A673 (cell line): Measurements from ENCODE around the gene SYT7. TPM values are rescaled to one million over a fixed set of nuclear protein-coding genes. Genes with fewer than 3 reads are reported as not detected.

Experiments used
- BruUV-seq: library from RNA; stranded (reverse); fragments of 400-500 nt; replicated peaks from 2 replicates; lab custom pipeline; 2021; lab: Mats Ljungman, UMichigan
- CTCF ChIA-PET: fragments of 300-600 bp; sonication (Branson Sonifier 250); formaldehyde crosslinking; loops from one replicate; lab custom pipeline; 2022; ENCODE audit warnings: antibody characterized with exemption; lab: Charles Lee
- POLR2A ChIA-PET: fragments of 300-600 bp; sonication (Branson Sonifier 250); formaldehyde crosslinking; loops from one replicate; lab custom pipeline; 2022; ENCODE audit warnings: antibody characterized with exemption; ENCODE audit not compliant: low non-redundant PET; lab: Charles Lee
- DNase-seq: peaks from one replicate; pipeline ENCODE4 v3.0.0-alpha.2; 2015; ENCODE audit warnings: low spot score
- H3K27ac ChIP-seq: fragments of 200-600 bp; sonication (generic); 2 replicates; pipeline ENCODE4 v1.5.1; 2016; ENCODE audit warnings: mixed run types, low read depth, mild to moderate bottlenecking, mixed read lengths, antibody characterized with exemption, low read length; ENCODE audit not compliant: poor library complexity, severe bottlenecking
- H3K27me3 ChIP-seq: fragments of 200-600 bp; sonication (generic); replicated peaks from 2 replicates; pipeline ENCODE4 v1.6.1; 2017; ENCODE audit warnings: mixed run types, low read depth, mild to moderate bottlenecking, mixed read lengths, antibody characterized with exemption, low read length; ENCODE audit not compliant: insufficient read depth, poor library complexity
- H3K36me3 ChIP-seq: fragments of 200-600 bp; sonication (generic); 2 replicates; pipeline ENCODE4 v1.6.1; 2016; ENCODE audit warnings: mixed run types, mild to moderate bottlenecking, mixed read lengths, antibody characterized with exemption, low read length; ENCODE audit not compliant: insufficient read depth, poor library complexity, severe bottlenecking
- H3K4me1 ChIP-seq: fragments of 200-600 bp; sonication (generic); 2 replicates; pipeline ENCODE4 v1.6.1; 2017; ENCODE audit warnings: mixed run types, mild to moderate bottlenecking, mixed read lengths, antibody characterized with exemption, low read length; ENCODE audit not compliant: insufficient read depth, poor library complexity, severe bottlenecking
- H3K4me3 ChIP-seq: fragments of 200-600 bp; sonication (generic); 2 replicates; pipeline ENCODE4 v1.5.1; 2016; ENCODE audit warnings: low read depth, mixed run types, mild to moderate bottlenecking, mixed read lengths, low read length; ENCODE audit not compliant: poor library complexity, severe bottlenecking
- H3K9me3 ChIP-seq: fragments of 200-600 bp; sonication (generic); 2 replicates; pipeline ENCODE4 v1.6.1; 2016; ENCODE audit warnings: mixed run types, low read depth, mild to moderate bottlenecking, mixed read lengths, antibody characterized with exemption, low read length; ENCODE audit not compliant: poor library complexity, severe bottlenecking
- CTCF ChIP-seq: fragments of 300-800, 200-600 bp; sonication (generic); conservative IDR thresholded peaks from 2 replicates; pipeline ENCODE4 v1.5.1; 2017; ENCODE audit warnings: low read depth, mild to moderate bottlenecking, antibody characterized with exemption, low read length, moderate library complexity, mixed read lengths
- EZH2 ChIP-seq: fragments of 200-600 bp; sonication (generic); IDR thresholded peaks from 2 replicates; pipeline ENCODE4 v1.6.1; 2017; ENCODE audit warnings: borderline replicate concordance, low read depth, mild to moderate bottlenecking, mixed read lengths, antibody characterized with exemption, low read length; ENCODE audit not compliant: poor library complexity, severe bottlenecking
- intact Hi-C: fragments of 100-400 bp; cut with micrococcal nuclease; formaldehyde crosslinking; loops from one replicate; pipeline ENCODE4 v1.10.0; 2022; ENCODE audit not compliant: unreplicated experiment
- total RNA-seq: library from RNA; stranded (reverse); gene quantifications from 2 replicates; pipeline ENCODE4 v1.2.3, GENCODE V29; 2021

Gene SYT7
- total RNA-seq, 1 experiment from 2014 or later: 1.3 TPM

GRCh38 chr11:61598886-61599868, 18.3 kb upstream of the SYT7 start:
- no peaks in the 10 kb centered on the region for H3K9me3 ChIP-seq

GRCh38 chr11:61598374-61598773, 17.5 kb upstream of the SYT7 start:
- DNase-seq: no peak
- no peaks in the 10 kb centered on the region for H3K27me3 ChIP-seq
- no TSS peak for BruUV-seq
- no peaks in the 10 kb centered on the region for H3K9me3 ChIP-seq
- H3K4me1 ChIP-seq: peaks cover 9% of the 10 kb centered on the region
- intact Hi-C loops: no loop called here
- CTCF ChIA-PET: interaction anchor here (0.7 kb wide), 1 partner anchor 40 kb away, joined by 3 read pairs; no protein-coding TSS in a partner anchor
- no peak for TF ChIP-seq CTCF
- no peak for TF ChIP-seq EZH2
- H3K36me3 ChIP-seq: no peaks in the 10 kb centered on the region
- H3K27ac ChIP-seq: no peak overlapping the region
- POLR2A ChIA-PET: interaction anchor here (0.7 kb wide), 1 partner anchor 35 kb away, joined by 3 read pairs; no protein-coding TSS in a partner anchor
- H3K4me3 ChIP-seq: no peak overlapping the region

More at GRCh38 chr11:61598886-61599868, 18.3 kb upstream of the SYT7 start:
- Histone ChIP-seq H3K36me3 (no peaks in the 10 kb centered on the region), H3K27ac (no peak overlapping the region), H3K4me3 (no peak overlapping the region), H3K4me1 (peaks cover 11% of the 10 kb centered on the region), H3K27me3 (no peaks in the 10 kb centered on the region)
- POLR2A ChIA-PET: interaction anchor here (0.7 kb wide), 1 partner anchor 36 kb away, joined by 3 read pairs; no protein-coding TSS in a partner anchor
- no TSS peak for BruUV-seq
- DNase-seq: no peak
- intact Hi-C loops: no loop called here
- no peak for TF ChIP-seq CTCF
- no peak for TF ChIP-seq EZH2
- CTCF ChIA-PET: no interaction called here

GRCh38 chr11:61596990-61597389, 16.1 kb upstream of the SYT7 start:
- CTCF ChIA-PET: no interaction called here

More at GRCh38 chr11:61596990-61597389, 16.1 kb upstream of the SYT7 start:
- no peaks in the 10 kb centered on the region for H3K9me3 ChIP-seq
- no peaks in the 10 kb centered on the region for H3K27me3 ChIP-seq
- intact Hi-C loops: no loop called here
- TF ChIP-seq EZH2: no peak
- TF ChIP-seq CTCF: no peak
- no peak overlapping the region for H3K4me3 ChIP-seq
- H3K4me1 ChIP-seq: no peaks in the 10 kb centered on the region
- H3K27ac ChIP-seq: no peak overlapping the region
- no peak for DNase-seq
- no TSS peak for BruUV-seq
- no peaks in the 10 kb centered on the region for H3K36me3 ChIP-seq
- POLR2A ChIA-PET: no interaction called here
